OCI-LY7 (cell line): ENCODE results near the gene OMA1. TPM values are rescaled to one million over a fixed set of nuclear protein-coding genes. Genes with fewer than 3 reads are reported as not detected.

Experiments used
- BruUV-seq: library from RNA; stranded (reverse); fragments of 400-500 nt; replicated peaks from 2 replicates; lab custom pipeline; 2021; lab: Mats Ljungman, UMichigan
- CTCF ChIA-PET: fragments of 300-600 bp; sonication (Branson Sonifier 250); formaldehyde crosslinking; loops from one replicate; lab custom pipeline; 2022; ENCODE audit warnings: antibody characterized with exemption; ENCODE audit not compliant: unreplicated experiment; lab: Charles Lee
- POLR2A ChIA-PET: fragments of 300-600 bp; sonication (Branson Sonifier 250); formaldehyde crosslinking; loops from one replicate; lab custom pipeline; 2022; ENCODE audit warnings: antibody characterized with exemption; lab: Charles Lee
- DNase-seq: peaks from one replicate; pipeline ENCODE4 v3.0.0-alpha.2; 2015; ENCODE audit warnings: low spot score
- H2AFZ ChIP-seq: fragments of 200-600 bp; sonication (generic), shearing (Covaris generic); 2 replicates; pipeline ENCODE4 v1.6.1; 2014; ENCODE audit warnings: mild to moderate bottlenecking, antibody characterized with exemption, low read length, moderate library complexity
- H3K27ac ChIP-seq: fragments of 200-600 bp; sonication (generic); 2 replicates; pipeline ENCODE4 v1.5.1; 2014; ENCODE audit warnings: mixed run types, low read depth, mild to moderate bottlenecking, moderate library complexity, low read length, inconsistent platforms; ENCODE audit not compliant: poor library complexity, severe bottlenecking
- H3K36me3 ChIP-seq: fragments of 200-600 bp; sonication (generic); 2 replicates; pipeline ENCODE4 v1.6.1; 2014; ENCODE audit warnings: mild to moderate bottlenecking, antibody characterized with exemption, low read length, moderate library complexity, mixed read lengths; ENCODE audit not compliant: insufficient read depth
- H3K4me1 ChIP-seq: fragments of 200-600 bp; sonication (generic); 2 replicates; pipeline ENCODE4 v1.5.1; 2014; ENCODE audit warnings: mild to moderate bottlenecking, low read length; ENCODE audit not compliant: insufficient read depth, poor library complexity, severe bottlenecking
- H3K4me2 ChIP-seq: fragments of 200-600 bp; sonication (generic); 2 replicates; pipeline ENCODE4 v1.6.1; 2014; ENCODE audit warnings: mild to moderate bottlenecking, low read length
- H3K4me3 ChIP-seq: fragments of 200-600 bp; sonication (generic); 2 replicates; pipeline ENCODE4 v1.5.1; 2014; ENCODE audit warnings: mild to moderate bottlenecking, low read depth, low read length; ENCODE audit not compliant: poor library complexity, severe bottlenecking
- H3K79me2 ChIP-seq: fragments of 200-600 bp; sonication (generic); 2 replicates; pipeline ENCODE4 v1.6.1; 2016; ENCODE audit warnings: low read depth, mild to moderate bottlenecking, low read length, moderate library complexity, mixed read lengths; ENCODE audit not compliant: insufficient read depth
- H3K9me2 ChIP-seq: fragments of 200-600 bp; sonication (generic); 2 replicates; pipeline ENCODE4 v1.6.1; 2016; ENCODE audit warnings: mild to moderate bottlenecking, low read length, mixed read lengths; ENCODE audit not compliant: insufficient read depth
- H3K9me3 ChIP-seq: fragments of 200-600 bp; sonication (generic); 2 replicates; pipeline ENCODE4 v1.6.1; 2014; ENCODE audit warnings: mild to moderate bottlenecking, mixed run types, low read length, mixed read lengths
- H4K20me1 ChIP-seq: fragments of 200-600 bp; sonication (generic); 2 replicates; pipeline ENCODE4 v1.6.1; 2014; ENCODE audit warnings: mild to moderate bottlenecking, antibody characterized with exemption, low read length, moderate library complexity, mixed read lengths; ENCODE audit not compliant: insufficient read depth
- CTCF ChIP-seq: fragments of 200-600 bp; sonication (generic); conservative IDR thresholded peaks from 2 replicates; pipeline ENCODE4 v1.5.1; 2014; ENCODE audit warnings: mild to moderate bottlenecking, antibody characterized with exemption, low read length, moderate library complexity, mixed read lengths
- EZH2phosphoT487 ChIP-seq: fragments of 200-600 bp; sonication (generic); IDR thresholded peaks from 2 replicates; pipeline ENCODE4 v1.6.1; 2018; ENCODE audit warnings: low read depth, borderline replicate concordance, mild to moderate bottlenecking, mixed run types, antibody characterized with exemption, low read length, moderate library complexity, mixed read lengths
- intact Hi-C: fragments of 100-400 bp; cut with micrococcal nuclease; formaldehyde crosslinking; loops from one replicate; pipeline ENCODE4 v1.10.0; 2022; ENCODE audit not compliant: unreplicated experiment
- total RNA-seq, 2 experiments: library from RNA; depleted of rRNA in 1 of 2; stranded (reverse); fragments of >200 nt in 1 of 2; shearing (Covaris generic) in 1 of 2; gene quantifications; 2 replicates each; pipeline ENCODE4 v1.2.3, GENCODE V29; 2014 to 2022

OMA1 gene
- total RNA-seq, 2 experiments from 2014 or later, result 35.9 to 38.5 TPM

- H3K27ac ChIP-seq, result no peak overlapping the region
- no peaks in the 10 kb centered on the region for H3K79me2 ChIP-seq
- CTCF ChIA-PET, result no interaction called here
- H3K4me1 ChIP-seq, result no peaks in the 10 kb centered on the region
- H3K36me3 ChIP-seq, result no peaks in the 10 kb centered on the region
- H3K4me2 ChIP-seq, result no peak overlapping the region
- TF ChIP-seq CTCF (no peak), EZH2phosphoT487 (no peak)
- no peaks in the 10 kb centered on the region for H4K20me1 ChIP-seq
- POLR2A ChIA-PET, result interaction anchor here (0.5 kb wide), 1 partner anchor 1325 kb away, joined by 3 read pairs; no protein-coding TSS in a partner anchor
- no TSS peak for BruUV-seq
- DNase-seq, result no peak
- no peak overlapping the region for H2AFZ ChIP-seq
- intact Hi-C loops, result no loop called here
- H3K4me3 ChIP-seq, result no peak overlapping the region
- no peaks in the 10 kb centered on the region for H3K9me2 ChIP-seq
- H3K9me3 ChIP-seq, result no peaks in the 10 kb centered on the region
Measured at GRCh38 chr1:58466630-58467241, 79.8 kb downstream of the OMA1 start.

DNA sequence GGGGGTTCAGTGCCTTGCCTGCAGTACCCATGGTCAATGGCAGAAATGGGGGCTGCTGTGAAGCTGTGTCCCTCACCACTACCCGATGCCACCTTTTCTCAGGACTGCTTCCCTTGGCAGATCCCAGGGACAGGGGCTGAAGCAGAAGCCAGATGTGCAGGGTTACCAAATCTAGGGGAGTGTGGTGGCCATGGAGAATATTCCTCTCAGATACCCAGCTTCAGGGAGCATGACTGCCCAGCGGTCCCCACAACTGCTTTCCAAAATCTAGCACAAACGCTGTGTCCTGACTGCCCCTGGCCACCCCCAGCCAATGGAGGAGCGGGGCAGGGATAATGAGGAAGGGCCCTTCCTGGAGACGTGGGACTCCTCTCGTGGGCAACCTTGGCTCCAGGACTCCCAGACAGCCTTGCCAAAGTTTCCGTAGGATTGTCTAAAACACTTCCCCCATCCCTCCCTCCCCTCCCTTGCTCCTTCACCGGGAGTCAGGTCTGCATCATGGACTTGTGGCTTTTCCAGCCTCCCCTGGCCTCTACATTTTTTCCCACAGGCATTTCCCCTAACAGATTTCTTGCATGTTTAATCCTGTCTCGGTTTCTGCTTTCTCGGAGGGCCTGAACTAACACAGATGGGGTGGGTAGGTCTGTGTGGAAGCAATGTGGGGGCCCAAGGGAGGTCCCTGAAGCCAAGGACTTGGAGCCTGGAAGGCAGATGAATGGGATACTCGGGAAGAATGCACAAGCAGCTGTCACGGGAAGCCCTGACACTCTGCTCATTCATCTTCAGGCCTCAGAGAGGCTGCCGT, 80.5 kb downstream of the OMA1 start:
- no peaks in the 10 kb centered on the region for H3K36me3 ChIP-seq
- no peak overlapping the region for H2AFZ ChIP-seq
- BruUV-seq, result no TSS peak
- POLR2A ChIA-PET, result no interaction called here
- DNase-seq, result no peak
- no peak for TF ChIP-seq CTCF
- no peak for TF ChIP-seq EZH2phosphoT487
- H3K4me1 ChIP-seq, result no peaks in the 10 kb centered on the region
- intact Hi-C loops, result no loop called here
- no peaks in the 10 kb centered on the region for H3K79me2 ChIP-seq
- H4K20me1 ChIP-seq, result no peaks in the 10 kb centered on the region
- H3K9me3 ChIP-seq, result no peaks in the 10 kb centered on the region
- no peak overlapping the region for H3K27ac ChIP-seq
- no peak overlapping the region for H3K4me2 ChIP-seq
- CTCF ChIA-PET, result no interaction called here
- H3K9me2 ChIP-seq, result no peaks in the 10 kb centered on the region
- no peak overlapping the region for H3K4me3 ChIP-seq

GRCh38 chr1:58465176-58465575, 81.3 kb downstream of the OMA1 start:
- no peak overlapping the region for H2AFZ ChIP-seq
- no peaks in the 10 kb centered on the region for H3K36me3 ChIP-seq
- ChIA-PET CTCF (no interaction called here), POLR2A (no interaction called here)
- no peak overlapping the region for H3K27ac ChIP-seq
- intact Hi-C loops, result no loop called here
- no peak for DNase-seq
- H3K4me3 ChIP-seq, result no peak overlapping the region
- H3K79me2 ChIP-seq, result no peaks in the 10 kb centered on the region
- no peaks in the 10 kb centered on the region for H3K4me1 ChIP-seq
- TF ChIP-seq EZH2phosphoT487 (no peak), CTCF (no peak)
- no TSS peak for BruUV-seq
- no peaks in the 10 kb centered on the region for H3K9me3 ChIP-seq
- H3K9me2 ChIP-seq, result no peaks in the 10 kb centered on the region
- H4K20me1 ChIP-seq, result no peaks in the 10 kb centered on the region
- no peak overlapping the region for H3K4me2 ChIP-seq
